ENCODE measurements around the gene HS6ST3. TPM values are rescaled to one million over a fixed set of nuclear protein-coding genes. Genes with fewer than 3 reads are reported as not detected.

HS6ST3 gene
- total and polyA plus RNA-seq, 2 donors (not counting 3 experiments of a cell fraction or from before 2014, with no cell fraction given) = 0.03 to 0.15 TPM

- H3K4me3 ChIP-seq (replicated peaks in 1 of 3; ENCODE audit: insufficient read depth in 1 of 3, low read depth in 1 of 3, low read length in 3 of 3) = no peak overlapping the region
- no peak overlapping the region for H3K4me2 ChIP-seq (ENCODE audit: insufficient read depth, low read length)
- no peaks in the 10 kb centered on the region for H3K79me2 ChIP-seq (ENCODE audit: control insufficient read depth, insufficient read depth, low read length)
- H3K9me1 ChIP-seq (replicated peaks; ENCODE audit: control insufficient read depth, extremely low read depth, insufficient read depth, low read length) = no peaks in the 10 kb centered on the region
- intact Hi-C loops (cut with micrococcal nuclease) (loop anchor here (1.0 kb wide), 1 partner anchor 797 kb away; no protein-coding TSS in a partner anchor), dilution Hi-C loops (cut with MboI; ENCODE audit: extremely low pct_ligation_motif_present, low sequenced_read_pairs) (no loop called here)
- POLR2A ChIA-PET = interaction anchor here (0.9 kb wide), 1 partner anchor 797 kb away, joined by 5 read pairs; no protein-coding TSS in a partner anchor
- H3K4me1 ChIP-seq (ENCODE audit: control insufficient read depth, extremely low read depth, insufficient read depth, low read length) = no peaks in the 10 kb centered on the region
- CTCF ChIA-PET = interaction anchor here (0.6 to 6.9 kb wide), 33 partner anchors 9 to 1628 kb away, joined by 3 to 400 read pairs (median 4); no protein-coding TSS in a partner anchor
- no peak overlapping the region for H3K9ac ChIP-seq (replicated peaks; ENCODE audit: extremely low read depth, insufficient read depth, low read length)
- no TSS peak for BruUV-seq (replicated peaks)
- no peak for FAIRE-seq
- H3K9me3 ChIP-seq (replicated peaks; ENCODE audit: control insufficient read depth, insufficient read depth, low read length) = no peaks in the 10 kb centered on the region
- no peak for TF ChIP-seq EZH2 (IDR thresholded peaks at IDR 0.05; ENCODE audit: borderline replicate concordance, low read depth, low read length, severe bottlenecking)
- TF ChIP-seq POLR2A (IDR thresholded peaks at IDR 0.05; ENCODE audit: low read depth, low read length) = no peak
- TF ChIP-seq CTCF (IDR thresholded peaks at IDR 0.05; ENCODE audit: extremely low read depth in 1 of 2, insufficient read depth in 1 of 2, low read depth in 1 of 2, low read length in 2 of 2) = peak; percentile 17 to 29
- TF ChIP-seq JUN (IDR thresholded peaks at IDR 0.05; ENCODE audit: borderline replicate concordance, insufficient read depth, insufficient read length, low read depth) = no peak
- H3K27me3 ChIP-seq (ENCODE audit: control insufficient read depth in 2 of 2, insufficient read depth in 2 of 2, low read length in 2 of 2) = no peaks in the 10 kb centered on the region
- H3K27ac ChIP-seq (ENCODE audit: insufficient read depth, low read depth, low read length) = no peak overlapping the region
- H2AFZ ChIP-seq (ENCODE audit: low read depth, low read length) = no peak overlapping the region
- no peaks in the 10 kb centered on the region for H3K36me3 ChIP-seq (ENCODE audit: control insufficient read depth in 2 of 2, extremely low read depth in 1 of 2, insufficient read depth in 2 of 2, low read length in 2 of 2)
- DNase-seq (ENCODE audit: low read depth, low spot score) = peak; percentile 10
- H4K20me1 ChIP-seq (replicated peaks; ENCODE audit: control insufficient read depth, extremely low read depth, insufficient read depth, low read length) = no peaks in the 10 kb centered on the region
Observed at GRCh38 chr13:96817336-96817941, 727.5 kb downstream of the HS6ST3 start.

DNA sequence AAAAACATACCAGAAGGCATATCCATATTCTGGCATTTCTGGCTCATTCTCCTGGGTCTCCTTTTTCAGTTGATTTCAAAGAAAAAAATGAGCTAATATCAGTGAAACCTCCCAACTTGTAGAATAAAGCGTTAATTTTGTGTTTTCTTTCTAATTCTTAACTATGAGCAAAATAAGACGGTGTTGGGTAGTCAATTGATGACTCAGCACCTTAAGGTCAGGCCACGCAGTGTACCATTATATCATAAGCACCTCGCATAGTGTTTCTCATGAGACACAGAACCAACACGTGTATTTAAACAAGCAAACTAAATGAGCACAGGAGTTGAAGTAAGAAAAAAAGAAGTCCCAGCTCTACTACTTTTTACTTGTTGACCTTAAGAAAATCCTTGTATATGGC, 729.5 kb downstream of the HS6ST3 start:
- H4K20me1 ChIP-seq (replicated peaks; ENCODE audit: control insufficient read depth, extremely low read depth, insufficient read depth, low read length) = no peaks in the 10 kb centered on the region
- CTCF ChIA-PET = interaction anchor here (1.5 to 6.9 kb wide), 2 partner anchors 15 to 799 kb away, joined by 6 to 400 read pairs; no protein-coding TSS in a partner anchor
- H3K9ac ChIP-seq (replicated peaks; ENCODE audit: extremely low read depth, insufficient read depth, low read length) = no peak overlapping the region
- no peaks in the 10 kb centered on the region for H3K36me3 ChIP-seq (ENCODE audit: control insufficient read depth in 2 of 2, extremely low read depth in 1 of 2, insufficient read depth in 2 of 2, low read length in 2 of 2)
- H3K9me1 ChIP-seq (replicated peaks; ENCODE audit: control insufficient read depth, extremely low read depth, insufficient read depth, low read length) = no peaks in the 10 kb centered on the region
- H3K27ac ChIP-seq (ENCODE audit: insufficient read depth, low read depth, low read length) = no peak overlapping the region
- H3K79me2 ChIP-seq (ENCODE audit: control insufficient read depth, insufficient read depth, low read length) = no peaks in the 10 kb centered on the region
- H3K9me3 ChIP-seq (replicated peaks; ENCODE audit: control insufficient read depth, insufficient read depth, low read length) = no peaks in the 10 kb centered on the region
- FAIRE-seq (no peak), DNase-seq (ENCODE audit: low read depth, low spot score) (no peak)
- H2AFZ ChIP-seq (ENCODE audit: low read depth, low read length) = no peak overlapping the region
- no peaks in the 10 kb centered on the region for H3K4me1 ChIP-seq (ENCODE audit: control insufficient read depth, extremely low read depth, insufficient read depth, low read length)
- POLR2A ChIA-PET = no interaction called here
- intact Hi-C loops (cut with micrococcal nuclease) = no loop called here
- dilution Hi-C loops (cut with MboI; ENCODE audit: extremely low pct_ligation_motif_present, low sequenced_read_pairs) = no loop called here
- H3K4me2 ChIP-seq (ENCODE audit: insufficient read depth, low read length) = no peak overlapping the region
- TF ChIP-seq MYC (IDR thresholded peaks at IDR 0.05; ENCODE audit: low read depth, low read length) (no peak), CTCF (IDR thresholded peaks at IDR 0.05; ENCODE audit: extremely low read depth in 1 of 2, insufficient read depth in 1 of 2, low read depth in 1 of 2, low read length in 2 of 2) (no peak), EZH2 (IDR thresholded peaks at IDR 0.05; ENCODE audit: borderline replicate concordance, low read depth, low read length, severe bottlenecking) (no peak), GATA2 (IDR thresholded peaks at IDR 0.05; ENCODE audit: insufficient read depth, insufficient read length, low read depth, low read length) (no peak), POLR2AphosphoS5 (IDR thresholded peaks at IDR 0.05; ENCODE audit: insufficient read depth, low read depth, low read length) (no peak), POLR2A (IDR thresholded peaks at IDR 0.05; ENCODE audit: low read depth, low read length) (no peak), JUN (IDR thresholded peaks at IDR 0.05; ENCODE audit: borderline replicate concordance, insufficient read depth, insufficient read length, low read depth) (no peak), FOS (IDR thresholded peaks at IDR 0.05; ENCODE audit: borderline replicate concordance, insufficient read depth, low read length) (no peak)
- TF ChIP-seq, protein P1, sequence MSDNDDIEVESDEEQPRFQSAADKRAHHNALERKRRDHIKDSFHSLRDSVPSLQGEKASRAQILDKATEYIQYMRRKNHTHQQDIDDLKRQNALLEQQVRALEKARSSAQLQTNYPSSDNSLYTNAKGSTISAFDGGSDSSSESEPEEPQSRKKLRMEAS (IDR thresholded peaks at IDR 0.05; ENCODE audit: insufficient read depth, insufficient read length) = no peak
- no TSS peak for BruUV-seq (replicated peaks)
- no peaks in the 10 kb centered on the region for H3K27me3 ChIP-seq (ENCODE audit: control insufficient read depth in 2 of 2, insufficient read depth in 2 of 2, low read length in 2 of 2)
- no peak overlapping the region for H3K4me3 ChIP-seq (replicated peaks in 1 of 3; ENCODE audit: insufficient read depth in 1 of 3, low read depth in 1 of 3, low read length in 3 of 3)

Data from endothelial cell of umbilical vein (primary cell).